Activated CD4-positive, CD25-positive, alpha-beta regulatory T cell (primary cell): ENCODE measurements around the gene SDK2.

ENCODE experiments used
- DNase-seq, 4 experiments: peaks; one replicate each; lab custom pipeline; 2025; lab: John Stamatoyannopoulos, UW

The SDK2 gene

DNA sequence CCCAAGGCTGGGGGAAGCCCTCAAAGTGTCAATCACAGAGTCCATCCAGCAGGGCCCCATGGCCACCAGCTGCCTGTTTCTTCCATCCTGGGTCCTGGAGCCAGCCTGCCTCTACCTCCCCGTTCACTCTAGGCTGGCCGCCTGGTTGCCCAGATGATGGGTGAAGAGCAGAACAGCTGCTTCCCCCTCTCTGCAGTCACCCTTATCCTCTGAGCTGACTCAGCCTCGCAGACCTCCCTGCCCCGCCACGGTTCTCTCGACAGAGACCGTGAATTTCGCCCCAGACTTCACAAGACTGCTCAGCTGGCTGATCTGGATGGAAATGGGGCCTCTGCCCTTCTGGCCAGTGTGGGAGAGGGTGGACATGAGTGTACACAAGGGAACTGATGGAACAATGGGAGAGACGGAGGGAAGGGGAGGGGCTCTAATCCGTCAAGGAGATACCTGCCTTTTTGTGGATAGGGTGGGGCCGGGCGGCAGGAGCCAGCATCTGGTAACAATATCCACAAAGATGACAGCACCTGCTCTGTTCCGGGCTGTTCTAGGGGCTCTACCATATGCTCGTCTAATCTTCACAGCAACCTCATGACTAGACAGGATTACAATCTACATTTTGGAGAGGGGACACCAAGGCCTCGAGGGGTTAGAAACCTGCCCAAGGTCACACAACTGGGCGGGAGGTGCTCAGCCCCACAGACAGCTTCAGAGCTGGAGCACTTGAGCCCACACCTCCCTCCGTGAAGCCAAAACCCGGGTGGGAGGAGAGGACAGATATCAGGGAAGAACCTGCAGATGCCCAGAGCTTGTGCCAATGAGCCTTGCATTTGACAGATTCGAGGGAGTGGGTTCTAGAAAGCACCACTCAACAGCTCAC lies 136.0 kb downstream of the SDK2 start:
- no peak for DNase-seq

DNA sequence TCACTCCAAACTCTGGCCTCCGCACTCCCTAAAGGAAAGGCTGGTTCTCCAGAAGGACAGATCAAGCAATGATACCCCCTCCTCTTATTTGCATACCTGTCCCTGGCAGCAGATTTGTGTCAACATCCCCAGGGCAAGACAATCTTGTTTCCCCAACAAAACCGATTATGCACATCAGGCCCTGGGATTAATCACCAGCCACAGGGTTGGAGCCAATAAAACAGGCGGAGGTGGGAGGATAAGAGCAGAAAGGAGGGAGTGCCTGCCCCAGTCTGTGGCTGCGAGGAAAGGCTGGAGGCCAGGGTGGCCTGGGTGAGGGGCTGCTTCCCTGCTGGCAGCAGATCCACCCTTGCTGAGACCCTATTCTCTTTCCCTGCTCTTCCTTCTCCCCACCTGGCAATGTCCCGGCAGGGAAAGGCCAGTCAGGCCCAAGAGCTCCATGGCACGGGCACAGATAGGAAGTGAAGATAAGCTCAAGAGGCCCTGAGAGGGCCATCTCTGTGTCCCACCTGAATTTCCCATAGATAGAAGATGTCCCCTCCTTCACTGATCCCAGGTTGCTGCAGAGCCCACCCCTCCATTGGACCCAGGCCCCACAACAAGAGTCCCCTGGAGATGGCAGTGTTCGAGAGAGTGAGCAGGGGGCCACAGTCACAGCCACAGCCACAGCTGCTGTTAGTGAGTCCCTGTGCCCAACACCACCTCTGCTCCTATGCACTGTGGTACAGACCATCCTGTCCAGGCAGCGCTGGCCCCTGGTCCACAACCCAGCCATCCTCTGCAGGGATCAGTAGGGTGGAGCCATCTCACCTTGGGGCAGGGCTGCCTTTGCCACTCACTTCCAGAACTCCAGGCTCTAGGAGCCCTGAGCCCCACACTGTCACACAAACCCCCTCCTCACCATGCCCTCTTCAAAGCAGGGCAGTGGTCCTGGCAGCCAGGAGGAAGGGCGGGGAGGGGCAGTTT lies 137.5 kb downstream of the SDK2 start:
- no peak for DNase-seq

GRCh38 chr17:73503560-73503959 lies 140.7 kb downstream of the SDK2 start:
- DNase-seq = no peak

DNA sequence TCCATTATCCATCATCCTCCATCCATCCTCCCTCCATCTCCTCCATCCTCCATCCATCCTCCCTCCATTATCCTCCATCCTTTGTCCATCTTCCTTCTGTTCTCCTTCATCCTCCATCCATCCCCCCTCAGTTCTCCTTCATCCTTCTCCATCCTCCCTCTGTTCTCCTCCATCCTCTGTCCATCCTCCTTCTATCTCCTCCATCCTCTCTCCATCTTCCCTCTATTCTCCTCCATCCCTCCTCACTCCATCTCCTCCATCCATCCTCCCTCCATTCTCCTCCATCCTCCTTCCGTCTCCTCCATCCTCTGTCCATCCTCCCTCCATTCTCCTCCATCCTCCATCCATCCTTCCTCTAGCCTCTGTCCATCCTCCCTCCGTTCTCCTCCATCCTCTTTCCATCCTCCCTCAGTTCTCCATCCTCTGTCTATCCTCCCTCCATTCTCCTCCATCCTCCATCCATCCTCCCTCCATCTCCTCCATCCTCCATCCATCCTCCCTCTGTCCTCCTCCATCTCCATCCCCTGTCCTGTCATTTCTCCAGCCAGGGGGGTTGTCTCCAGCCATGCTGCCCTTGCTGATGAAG lies 143.7 kb downstream of the SDK2 start:
- no peak for DNase-seq

GRCh38 chr17:73498886-73499554 lies 145.2 kb downstream of the SDK2 start:
- DNase-seq = no peak

- no peak for DNase-seq
Observed at GRCh38 chr17:73498176-73498575, 146.1 kb downstream of the SDK2 start.

DNA sequence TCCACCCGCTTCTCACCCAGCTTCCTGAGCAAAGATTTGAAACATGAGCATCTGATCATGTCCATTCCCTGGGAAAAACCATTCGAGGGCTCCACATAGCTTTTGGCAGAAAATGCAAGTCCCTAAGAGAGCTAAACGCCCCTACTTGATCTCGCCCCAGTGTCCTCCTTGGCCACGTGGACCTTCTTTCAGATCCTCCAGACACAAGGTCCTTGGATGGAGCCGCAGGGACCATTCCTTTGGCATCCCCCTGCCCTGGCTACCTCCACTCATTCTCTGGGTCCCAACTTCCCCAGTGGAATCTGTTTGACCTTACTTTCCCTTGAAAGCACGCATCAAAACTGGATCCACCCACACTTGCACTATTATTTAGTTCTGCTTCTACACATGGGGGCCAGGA lies 146.5 kb downstream of the SDK2 start:
- DNase-seq = no peak

- no peak for DNase-seq
Observed at GRCh38 chr17:73496232-73496631, 148.0 kb downstream of the SDK2 start.

DNA sequence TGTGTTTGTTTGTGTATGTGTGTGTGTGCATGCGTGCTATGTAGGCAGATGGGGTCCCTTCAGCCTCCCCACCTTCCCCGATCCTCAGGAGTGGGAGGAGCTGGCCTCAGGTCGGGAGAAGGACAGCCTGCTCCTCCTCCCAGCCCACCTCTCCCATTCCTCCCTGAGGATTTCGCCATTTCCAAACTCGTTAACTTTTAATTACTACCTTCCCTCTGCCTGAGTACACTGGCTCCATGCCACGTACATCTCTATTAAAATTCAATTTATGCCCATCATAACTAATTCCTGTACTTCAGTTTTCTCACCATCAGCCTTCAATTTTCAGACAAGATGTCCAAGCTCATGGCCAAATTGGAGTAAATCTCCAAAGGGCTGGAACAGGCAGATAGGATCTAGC lies 148.6 kb downstream of the SDK2 start:
- no peak for DNase-seq

DNA sequence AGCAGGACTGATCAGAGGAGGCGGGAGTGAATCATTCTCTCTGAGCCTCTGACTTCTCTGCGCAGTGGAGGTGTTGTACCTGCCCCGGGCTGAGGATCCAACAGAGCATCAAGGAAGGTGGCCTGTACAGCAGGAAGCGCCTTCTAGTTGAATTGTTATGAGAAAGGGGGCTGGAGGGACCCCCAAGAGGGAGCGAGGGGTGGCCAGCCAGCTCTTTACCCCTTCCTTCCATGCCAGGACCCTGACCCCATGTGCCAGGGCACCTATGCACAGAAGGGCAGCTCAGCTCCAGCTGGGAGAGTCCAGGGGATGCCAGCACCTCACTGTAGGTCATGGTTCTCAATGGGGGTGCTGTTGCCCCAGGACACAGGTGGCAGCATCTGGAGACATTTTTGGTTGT lies 149.3 kb downstream of the SDK2 start:
- DNase-seq = no peak

DNA sequence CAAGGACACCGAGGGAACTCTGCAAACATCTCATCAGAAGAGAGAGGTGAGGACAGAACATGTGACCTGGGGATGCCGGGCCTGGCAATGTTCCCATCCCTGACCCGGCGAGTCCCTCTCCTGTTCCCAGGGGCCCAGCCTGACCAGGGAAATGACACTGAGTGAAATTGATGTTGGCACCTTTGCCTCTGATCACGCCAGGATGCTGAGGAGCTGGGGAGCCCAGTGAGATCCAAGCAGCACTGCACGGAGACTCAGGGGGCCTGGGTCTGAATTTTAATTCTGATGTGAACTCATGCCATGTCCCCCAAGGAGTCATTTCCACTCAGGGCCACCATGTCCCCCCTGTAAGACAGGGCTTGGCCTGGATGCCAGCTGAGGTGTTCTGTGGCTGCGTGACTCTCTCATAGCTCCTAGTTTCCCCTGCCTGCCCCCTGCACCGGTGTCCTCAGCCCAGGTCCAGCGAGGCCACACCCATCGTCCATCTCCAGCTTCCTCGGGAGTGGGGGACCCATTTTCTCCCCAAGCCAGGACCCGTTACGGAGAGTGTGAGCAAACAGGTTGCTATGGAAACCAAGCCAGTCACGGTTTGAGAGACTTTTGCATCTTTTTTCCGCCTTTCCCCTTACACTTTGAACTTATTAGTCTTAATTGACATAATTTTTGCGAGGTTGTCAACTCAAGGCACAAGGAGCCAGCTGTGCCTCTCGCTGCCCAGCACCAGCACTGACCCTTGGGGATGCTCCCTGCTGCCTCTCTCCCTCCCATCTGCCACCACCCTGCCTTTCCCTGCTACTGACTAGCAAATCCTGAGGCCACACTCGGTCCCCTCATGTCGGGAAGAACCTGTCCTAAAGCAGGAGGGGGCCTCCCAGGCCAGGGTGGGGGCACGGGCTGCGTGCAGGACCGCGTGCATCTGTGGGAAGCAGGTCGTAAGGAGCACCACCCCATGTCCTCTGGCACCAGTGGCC lies 150.0 kb downstream of the SDK2 start:
- no peak for DNase-seq

GRCh38 chr17:73492821-73493814 lies 151.1 kb downstream of the SDK2 start:
- no peak for DNase-seq

DNA sequence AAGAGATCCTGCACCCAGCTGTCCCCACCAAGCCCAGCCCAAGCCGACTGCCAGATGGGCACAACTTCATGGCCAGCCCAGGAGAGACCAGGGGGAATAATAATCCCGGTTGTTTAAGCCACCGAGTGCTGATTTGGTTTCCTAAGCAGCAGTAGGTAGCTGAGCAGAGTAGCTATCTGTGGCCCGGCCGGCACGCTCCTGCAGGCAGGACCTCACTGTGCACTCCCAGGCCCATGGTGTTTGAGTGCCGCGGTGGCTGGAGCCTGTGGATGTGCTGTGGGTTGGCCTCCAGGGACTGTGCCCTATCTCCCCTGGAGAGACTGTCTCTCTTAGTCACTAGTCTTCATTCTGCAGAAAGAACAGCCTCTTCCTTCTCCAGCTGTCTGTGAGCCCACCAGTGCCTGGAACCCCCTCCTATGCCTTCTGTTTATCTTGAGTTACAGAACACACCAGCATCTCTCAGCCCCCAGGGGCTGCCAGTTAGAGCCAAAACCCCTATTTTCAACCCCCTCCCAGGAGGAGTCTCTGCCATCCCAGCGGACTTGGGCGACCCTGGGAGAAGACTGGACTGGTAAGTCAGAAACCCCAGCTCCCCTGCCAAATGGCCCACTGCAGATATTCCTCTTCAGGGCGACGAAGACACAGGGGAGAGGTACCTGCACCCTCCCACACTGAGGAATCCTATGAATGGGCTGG lies 152.0 kb downstream of the SDK2 start:
- DNase-seq = no peak

GRCh38 chr17:73491648-73492047 lies 152.6 kb downstream of the SDK2 start:
- no peak for DNase-seq

DNA sequence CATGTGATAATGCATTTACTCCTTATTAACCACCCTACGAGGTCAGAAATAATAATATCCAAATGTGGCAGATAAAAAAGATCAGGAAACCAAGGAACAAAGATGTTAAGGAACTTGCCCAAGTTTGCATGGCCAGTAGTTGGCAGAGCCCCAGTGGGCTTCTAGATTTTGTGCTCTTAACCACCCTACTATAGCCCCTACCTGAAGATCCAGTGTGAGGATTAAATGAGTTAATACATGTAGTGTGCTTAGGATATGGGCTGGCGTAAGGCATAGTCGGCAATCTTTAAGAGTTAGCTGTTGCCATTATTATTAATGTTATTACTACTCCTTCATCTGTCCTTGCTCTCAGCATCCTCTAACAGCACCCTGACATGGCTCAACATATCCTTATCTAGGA lies 153.4 kb downstream of the SDK2 start:
- no peak for DNase-seq

DNA sequence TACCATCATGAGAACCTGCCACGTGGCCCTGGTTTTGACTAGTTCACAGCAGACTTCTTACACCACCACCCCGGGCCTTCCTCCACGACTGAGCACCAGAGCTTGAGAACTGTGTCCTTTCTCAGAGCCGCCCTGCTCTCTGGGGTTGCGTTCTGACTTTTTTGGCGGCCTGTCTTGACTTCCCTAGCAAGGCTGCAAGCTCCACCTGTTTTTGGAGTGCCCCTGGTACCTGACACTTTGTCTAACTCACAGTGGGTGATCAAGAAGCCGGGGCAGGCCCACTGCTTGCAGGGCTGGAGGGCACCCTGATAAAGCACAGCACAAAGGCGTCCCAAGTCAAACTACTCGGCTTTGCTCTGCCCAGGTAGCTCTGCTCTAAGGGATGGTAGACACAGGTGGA lies 154.3 kb downstream of the SDK2 start:
- no peak for DNase-seq

DNA sequence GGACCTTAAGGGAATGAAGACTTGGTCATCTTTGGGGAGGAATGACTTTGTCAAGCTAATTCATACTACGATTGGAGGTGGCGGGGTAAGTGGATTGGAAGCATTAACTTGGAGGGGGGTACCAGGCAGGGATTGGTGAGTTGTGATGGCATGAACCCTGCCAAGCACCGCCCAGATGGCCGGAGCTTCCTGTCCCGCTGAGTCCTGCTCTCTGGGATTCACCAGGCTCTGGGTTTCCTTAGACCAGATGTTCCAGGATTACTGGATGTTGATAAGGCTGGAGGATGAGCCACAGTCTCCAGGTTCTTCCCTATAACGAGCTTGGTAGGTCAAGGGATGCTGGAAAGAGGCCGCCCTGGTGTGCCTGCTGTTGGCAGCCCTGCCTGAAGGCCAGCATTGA lies 154.9 kb downstream of the SDK2 start:
- DNase-seq = no peak

GRCh38 chr17:73485130-73485529 lies 159.1 kb downstream of the SDK2 start:
- no peak for DNase-seq

- DNase-seq = no peak
Observed at GRCh38 chr17:73482894-73483293, 161.4 kb downstream of the SDK2 start.
